HG02623 (cell line): ENCODE results near the gene TNFRSF12A.

ENCODE experiments used
- ATAC-seq: cut with Tn5 transposase; IDR thresholded peaks from one replicate; pipeline ENCODE4 v1.9.1; 2021; ENCODE audit warnings: moderate library complexity; ENCODE audit not compliant: unreplicated experiment

The TNFRSF12A gene

GRCh38 chr16:3010510-3010909, 9.7 kb upstream of the TNFRSF12A start:
- ATAC-seq, result no peak

GRCh38 chr16:3012246-3012645, 7.9 kb upstream of the TNFRSF12A start:
- ATAC-seq, result no peak

DNA sequence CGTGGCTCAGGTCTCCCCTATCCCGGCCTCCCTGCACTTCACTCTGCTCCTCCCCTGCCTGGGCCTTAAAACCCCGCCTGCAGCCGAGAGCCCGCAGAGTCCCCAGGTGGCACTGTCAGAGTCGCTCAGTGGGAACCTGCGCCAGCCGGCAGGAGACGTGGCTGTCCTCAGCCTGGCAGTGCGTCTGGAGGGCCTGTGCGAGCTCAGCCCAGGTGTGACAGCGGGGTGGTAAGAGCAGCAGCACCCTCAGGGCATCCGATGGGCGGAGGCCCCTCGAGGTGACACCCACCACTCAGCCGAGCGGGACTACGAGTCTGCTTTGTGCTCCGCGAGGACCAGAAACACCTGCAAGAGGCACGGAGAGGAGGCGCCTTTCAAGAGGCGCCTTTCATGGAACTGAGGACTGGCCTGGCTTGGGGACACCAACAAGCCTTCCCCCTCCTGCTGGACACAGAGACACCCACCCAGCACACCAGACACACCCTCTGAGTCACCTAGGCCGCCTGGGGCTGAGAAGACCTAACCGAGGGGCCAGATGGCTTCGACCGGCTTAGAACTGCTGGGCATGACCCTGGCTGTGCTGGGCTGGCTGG, 7.2 kb upstream of the TNFRSF12A start, which contains the start of gene CLDN9:
TSS of gene CLDN9 (plus strand) at position 96 of the 593 bp plus-strand sequence. CDS start at position 536, 440 bp downstream.
- ATAC-seq, result no peak

GRCh38 chr16:3013491-3013951, 6.6 kb upstream of the TNFRSF12A start:
- no peak for ATAC-seq

DNA sequence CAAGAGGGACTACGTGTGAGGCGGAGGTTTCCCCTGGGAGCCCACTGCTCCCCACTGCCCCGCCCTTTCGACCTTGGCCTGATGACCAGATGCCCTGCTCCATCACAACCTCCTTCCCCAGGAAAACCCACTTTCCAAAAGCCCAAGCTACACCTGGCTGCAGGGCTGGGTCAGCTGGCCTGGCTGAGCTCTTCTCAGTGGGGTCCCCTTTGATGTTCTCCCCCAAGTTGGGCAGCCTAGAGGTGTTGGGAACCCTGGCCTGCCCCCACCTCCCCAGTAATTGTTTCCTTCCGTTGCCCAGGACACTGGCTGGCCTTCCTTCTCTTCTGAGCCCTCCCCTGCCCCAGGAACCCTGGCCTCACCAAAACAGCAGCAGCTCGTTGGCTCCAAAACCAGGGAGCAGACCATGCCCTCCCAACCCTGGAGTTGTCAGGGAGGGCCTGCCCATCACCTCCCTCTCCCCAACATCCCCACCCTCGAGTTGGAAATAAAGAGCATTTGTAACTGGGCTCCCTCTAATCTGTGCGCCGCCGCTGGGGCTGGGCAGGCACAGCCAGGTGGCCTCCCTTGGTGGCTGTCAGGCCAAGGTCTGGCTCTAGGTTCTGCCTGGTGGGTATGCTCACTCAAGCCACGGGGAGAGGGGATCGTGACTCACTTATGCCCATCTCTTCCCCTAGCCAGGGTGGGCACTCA, 6.0 kb upstream of the TNFRSF12A start:
- no peak for ATAC-seq

- ATAC-seq, result no peak
Measured at GRCh38 chr16:3014971-3015370, 5.2 kb upstream of the TNFRSF12A start.

DNA sequence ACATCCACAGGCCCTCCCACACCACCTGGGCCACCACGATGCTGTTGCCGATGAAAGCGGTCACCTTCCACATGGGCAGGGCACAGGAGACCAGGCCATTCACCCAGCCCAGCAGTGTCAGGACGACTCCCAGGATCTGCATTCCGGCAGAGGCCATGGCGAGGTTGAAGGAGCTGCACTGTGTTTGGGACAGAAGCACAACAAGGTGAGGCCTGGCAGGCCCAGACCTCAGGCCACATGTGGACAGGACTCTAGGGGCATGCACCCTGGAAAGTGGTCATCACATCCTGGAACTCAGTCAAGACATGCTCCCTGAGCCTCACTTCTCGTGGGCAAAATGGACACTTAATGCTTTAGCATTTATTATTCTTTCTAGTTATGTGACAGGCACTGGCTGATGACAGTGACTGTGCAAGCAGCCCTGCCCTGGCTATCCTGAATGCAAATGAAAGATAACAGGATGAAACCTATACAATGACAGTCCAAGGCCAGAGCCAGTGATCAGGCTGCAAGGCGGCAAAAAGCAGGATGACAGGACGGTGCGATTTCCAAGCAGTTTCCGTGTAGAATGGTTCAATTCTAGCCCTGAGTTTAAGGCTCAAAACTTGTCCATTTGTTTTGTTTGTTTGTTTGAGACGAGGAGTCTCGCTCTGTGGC, 4.2 kb upstream of the TNFRSF12A start:
- ATAC-seq, result no peak

GRCh38 chr16:3017344-3017743, 2.8 kb upstream of the TNFRSF12A start:
- ATAC-seq, result no peak

GRCh38 chr16:3017794-3018506, 2.2 kb upstream of the TNFRSF12A start, which contains the start of gene CLDN6:
TSS of gene CLDN6 (minus strand) at chr16:3018183. CDS start at chr16:3016021, 2,162 bp downstream.
- ATAC-seq, result no peak

DNA sequence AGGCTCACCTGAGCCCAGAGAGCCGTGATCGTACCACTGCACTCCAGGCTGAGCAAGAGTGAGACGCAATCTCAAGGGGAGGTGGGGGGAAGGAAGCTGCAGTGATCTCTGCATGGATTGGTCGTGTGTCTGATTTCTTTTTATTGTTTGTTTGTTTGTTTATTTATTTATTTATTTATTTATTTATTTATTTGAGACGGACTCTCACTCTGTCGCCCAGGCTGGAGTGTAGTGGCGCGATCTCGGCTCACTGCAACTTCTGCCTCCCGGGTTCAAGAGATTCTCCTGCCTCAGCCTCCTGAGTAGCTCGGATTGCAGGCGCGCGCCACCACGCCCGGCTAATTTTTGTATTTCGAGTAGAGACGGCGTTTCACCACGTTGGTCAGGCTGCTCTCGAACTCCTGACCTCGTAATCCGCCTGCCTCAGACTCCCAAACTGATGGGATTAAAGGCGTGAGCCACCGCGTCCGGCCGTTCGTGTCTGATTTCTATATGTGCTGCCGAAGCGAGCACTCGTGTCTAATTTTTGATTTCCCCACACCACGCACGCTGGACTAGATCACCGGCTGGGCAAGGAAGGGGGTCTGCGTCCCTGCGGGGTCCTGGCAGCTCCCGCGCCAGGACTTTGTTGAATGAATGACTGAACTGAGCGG, 448 bp upstream of the TNFRSF12A start:
- no peak for ATAC-seq

DNA sequence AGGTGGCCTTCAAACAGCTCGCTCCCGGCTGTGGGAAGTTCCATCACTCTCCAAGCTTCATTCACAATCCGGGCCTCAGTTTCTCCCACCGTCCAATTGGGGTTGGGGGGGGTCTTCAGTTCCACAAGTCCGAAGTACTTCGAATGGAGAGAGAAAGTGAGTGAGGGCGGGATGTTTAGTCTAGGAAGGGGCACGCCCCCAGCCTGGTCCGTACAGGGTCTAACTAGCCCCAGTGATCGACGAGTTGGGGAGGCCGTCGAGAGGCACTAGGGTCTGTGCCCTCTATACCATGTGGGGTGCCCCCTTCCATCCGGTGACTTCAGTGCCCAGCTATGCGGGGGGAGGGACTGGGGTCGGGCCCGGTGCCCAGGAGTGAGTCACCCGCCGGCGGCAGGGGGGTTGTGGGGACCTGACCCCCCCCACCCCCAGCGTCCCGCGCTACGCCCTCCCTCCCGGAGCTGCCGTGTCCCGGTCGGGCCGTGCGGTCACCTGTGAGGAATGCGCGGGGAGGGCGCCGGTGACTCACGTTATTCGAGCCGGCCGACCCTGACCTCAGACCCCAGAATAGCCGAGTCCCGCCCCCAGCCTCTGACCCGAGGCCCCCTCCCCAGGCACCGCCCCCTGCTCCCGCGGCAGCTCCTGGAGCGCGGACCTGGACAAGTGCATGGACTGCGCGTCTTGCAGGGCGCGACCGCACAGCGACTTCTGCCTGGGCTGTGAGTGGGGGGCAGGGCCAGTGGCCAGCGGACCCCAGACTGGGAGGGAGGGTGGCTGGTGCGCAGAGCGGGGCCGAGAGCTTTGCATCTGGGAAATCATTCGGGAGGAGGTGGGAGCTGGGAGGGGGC, 658 bp downstream of the TNFRSF12A start:
- ATAC-seq, result no peak

DNA sequence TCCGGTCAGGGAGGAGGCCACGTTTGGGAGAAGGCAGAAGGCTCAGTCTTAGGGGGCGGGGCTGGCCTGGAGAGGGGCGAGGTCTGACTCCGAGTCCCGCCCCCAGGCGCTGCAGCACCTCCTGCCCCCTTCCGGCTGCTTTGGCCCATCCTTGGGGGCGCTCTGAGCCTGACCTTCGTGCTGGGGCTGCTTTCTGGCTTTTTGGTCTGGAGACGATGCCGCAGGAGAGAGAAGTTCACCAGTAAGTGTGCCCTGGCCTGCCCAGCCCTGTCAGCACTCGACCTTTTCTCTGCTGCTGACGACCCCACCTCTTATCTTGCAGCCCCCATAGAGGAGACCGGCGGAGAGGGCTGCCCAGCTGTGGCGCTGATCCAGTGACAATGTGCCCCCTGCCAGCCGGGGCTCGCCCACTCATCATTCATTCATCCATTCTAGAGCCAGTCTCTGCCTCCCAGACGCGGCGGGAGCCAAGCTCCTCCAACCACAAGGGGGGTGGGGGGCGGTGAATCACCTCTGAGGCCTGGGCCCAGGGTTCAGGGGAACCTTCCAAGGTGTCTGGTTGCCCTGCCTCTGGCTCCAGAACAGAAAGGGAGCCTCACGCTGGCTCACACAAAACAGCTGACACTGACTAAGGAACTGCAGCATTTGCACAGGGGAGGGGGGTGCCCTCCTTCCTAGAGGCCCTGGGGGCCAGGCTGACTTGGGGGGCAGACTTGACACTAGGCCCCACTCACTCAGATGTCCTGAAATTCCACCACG, 1.5 kb downstream of the TNFRSF12A start:
- no peak for ATAC-seq

DNA sequence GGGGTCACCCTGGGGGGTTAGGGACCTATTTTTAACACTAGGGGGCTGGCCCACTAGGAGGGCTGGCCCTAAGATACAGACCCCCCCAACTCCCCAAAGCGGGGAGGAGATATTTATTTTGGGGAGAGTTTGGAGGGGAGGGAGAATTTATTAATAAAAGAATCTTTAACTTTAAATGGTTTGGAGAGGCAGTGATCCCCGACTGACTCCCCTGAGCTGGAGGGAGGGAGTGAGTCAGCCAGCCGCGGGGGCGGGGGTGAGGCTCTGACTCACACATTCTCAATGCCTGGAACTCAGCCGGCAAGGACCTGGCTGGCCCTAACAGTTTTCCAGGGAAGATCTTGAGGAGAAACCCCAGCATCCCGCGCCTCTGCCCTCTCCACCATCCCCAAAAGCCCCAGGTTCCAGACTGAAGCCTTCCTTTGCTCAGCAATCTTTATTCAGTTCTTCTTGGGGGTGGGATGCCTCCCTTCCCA, 2.1 kb downstream of the TNFRSF12A start:
- no peak for ATAC-seq

DNA sequence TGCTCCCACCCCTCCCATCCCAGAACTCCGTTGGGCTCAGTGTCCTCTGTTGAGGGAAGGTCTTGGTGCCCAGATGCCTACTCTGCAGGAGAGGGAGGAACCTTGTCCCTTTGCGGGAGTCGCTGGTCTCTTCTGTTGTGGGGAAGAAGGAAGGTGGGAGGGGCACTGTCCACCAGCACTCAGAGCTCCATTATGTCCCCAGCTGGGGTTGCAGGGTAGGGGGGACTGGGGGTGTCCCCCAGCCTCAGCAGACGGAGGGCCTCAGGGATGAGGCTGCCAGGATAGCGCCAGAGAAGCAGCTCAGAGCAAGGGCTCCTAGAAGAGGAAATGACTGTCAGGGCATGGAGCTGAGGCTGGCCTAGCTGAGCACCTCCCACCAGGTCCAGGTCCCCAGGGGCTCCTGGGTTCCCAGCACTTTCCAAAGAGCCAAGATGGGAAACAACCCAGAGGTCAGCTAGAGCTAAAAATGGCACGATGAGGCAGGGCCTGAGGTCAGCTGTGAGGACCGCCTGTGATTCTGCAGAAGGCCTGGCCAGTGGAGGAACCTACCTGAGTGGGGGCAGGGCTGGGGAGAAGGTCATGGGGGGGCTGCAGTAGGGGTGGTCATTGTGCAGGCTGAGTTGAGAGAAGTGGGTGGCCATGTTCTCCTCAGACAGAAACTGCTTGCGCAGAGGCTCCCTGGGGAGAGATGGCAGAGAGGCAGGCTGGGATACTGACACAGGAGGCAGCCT, 2.7 kb downstream of the TNFRSF12A start:
- ATAC-seq, result no peak

DNA sequence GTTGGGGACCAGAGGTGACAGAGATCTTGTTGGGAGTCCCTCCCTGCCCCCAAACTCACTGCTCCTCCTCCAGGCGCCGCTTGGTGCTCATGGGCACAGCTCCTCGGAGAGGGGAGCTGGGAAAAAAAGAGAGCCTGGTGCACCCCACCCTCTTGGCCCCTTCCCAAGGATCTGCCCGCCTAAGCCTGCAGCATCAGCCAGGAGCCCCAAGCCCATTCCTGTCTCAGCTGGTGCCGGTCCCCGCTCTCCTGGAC, 3.2 kb downstream of the TNFRSF12A start:
- no peak for ATAC-seq

GRCh38 chr16:3023669-3024478, 3.7 kb downstream of the TNFRSF12A start, which contains the start of the genes HCFC1R1 and THOC6:
TSS of gene HCFC1R1 (minus strand) at chr16:3023942. CDS start at chr16:3023941, 1 bp downstream.
TSS of gene THOC6 (plus strand) at chr16:3024035. CDS start at chr16:3024327, 292 bp downstream.
- peak; percentile 72 for ATAC-seq
